ENCODE data around the gene SLC16A10. TPM values are rescaled to one million over a fixed set of nuclear protein-coding genes. Genes with fewer than 3 reads are reported as not detected.
A peak's percentile ranks its signal among the peaks of the same experiment; 100 is the strongest.

The SLC16A10 gene
- total and polyA plus RNA-seq, 2 of the 13 experiments (the other 11 are each of a cell fraction or from before 2014, with no cell fraction given): 8.2 to 20.1 TPM

DNA sequence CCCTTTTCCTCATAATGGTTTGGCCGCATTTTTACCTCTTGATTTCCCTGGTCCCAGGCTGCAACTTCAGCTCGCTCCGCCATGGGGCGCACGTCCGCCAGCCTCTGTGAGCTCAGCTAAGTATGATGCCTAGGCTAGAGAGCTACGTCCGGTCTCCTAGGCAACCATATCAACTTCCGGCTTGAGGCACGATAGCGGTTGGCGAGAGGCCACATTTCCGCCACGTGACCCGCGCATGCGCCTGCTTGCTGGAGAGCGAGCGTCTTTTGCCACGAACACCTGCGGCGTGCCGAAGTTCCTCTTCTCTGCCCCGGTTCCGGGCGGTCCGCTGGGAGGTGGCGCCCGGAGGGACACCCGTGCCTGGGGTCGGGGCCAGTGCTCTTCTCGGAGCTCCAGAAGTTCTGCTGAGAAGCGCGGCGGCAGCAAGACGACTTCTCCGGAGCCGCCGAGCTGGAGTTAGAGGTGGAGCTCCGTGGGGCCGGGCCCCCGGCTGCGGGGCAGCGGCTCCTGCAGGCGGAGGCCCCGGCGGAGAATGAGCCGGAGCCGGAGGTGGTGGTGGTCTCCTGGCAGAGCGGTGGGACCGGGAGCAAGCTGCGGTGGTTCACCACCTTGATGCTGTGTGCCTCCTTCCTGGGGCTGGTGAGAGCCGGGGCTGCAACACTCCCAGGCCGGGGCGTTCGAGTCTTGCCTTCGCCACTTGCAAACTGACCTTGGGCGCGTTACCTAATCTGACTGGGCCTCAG lies 172.0 kb downstream of the SLC16A10 start (continued):
- TF ChIP-seq, protein P1, sequence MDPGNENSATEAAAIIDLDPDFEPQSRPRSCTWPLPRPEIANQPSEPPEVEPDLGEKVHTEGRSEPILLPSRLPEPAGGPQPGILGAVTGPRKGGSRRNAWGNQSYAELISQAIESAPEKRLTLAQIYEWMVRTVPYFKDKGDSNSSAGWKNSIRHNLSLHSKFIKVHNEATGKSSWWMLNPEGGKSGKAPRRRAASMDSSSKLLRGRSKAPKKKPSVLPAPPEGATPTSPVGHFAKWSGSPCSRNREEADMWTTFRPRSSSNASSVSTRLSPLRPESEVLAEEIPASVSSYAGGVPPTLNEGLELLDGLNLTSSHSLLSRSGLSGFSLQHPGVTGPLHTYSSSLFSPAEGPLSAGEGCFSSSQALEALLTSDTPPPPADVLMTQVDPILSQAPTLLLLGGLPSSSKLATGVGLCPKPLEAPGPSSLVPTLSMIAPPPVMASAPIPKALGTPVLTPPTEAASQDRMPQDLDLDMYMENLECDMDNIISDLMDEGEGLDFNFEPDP (CRISPR knock-in tag; conservative IDR thresholded peaks at IDR 0.05): no peak
- TF ChIP-seq ZMYM3 (CRISPR knock-in tag; IDR thresholded peaks at IDR 0.05): peak; percentile 97
- TF ChIP-seq ZNF605 (CRISPR knock-in tag; IDR thresholded peaks at IDR 0.05): peak; percentile 97
- TF ChIP-seq TCF7 (IDR thresholded peaks at IDR 0.05; ENCODE audit: low read depth): no peak
- peak; percentile 50 for TF ChIP-seq CREM (IDR thresholded peaks at IDR 0.05)
- TF ChIP-seq CREM (CRISPR knock-in tag; IDR thresholded peaks at IDR 0.05): no peak
- no peak for TF ChIP-seq ZNF260 (CRISPR knock-in tag; IDR thresholded peaks at IDR 0.05; ENCODE audit: borderline replicate concordance, low read depth)
- TF ChIP-seq PHF21A (CRISPR knock-in tag; IDR thresholded peaks at IDR 0.05): peak; percentile 88
- peak; percentile 92 for TF ChIP-seq FOXJ3 (CRISPR knock-in tag; IDR thresholded peaks at IDR 0.05; ENCODE audit: borderline replicate concordance)
- no peak for TF ChIP-seq NFE2L2 (IDR thresholded peaks at IDR 0.05; ENCODE audit: low read length)
- peak; percentile 80; the same call in 1 of the 2 replicates for TF ChIP-seq ZBTB20 (CRISPR knock-in tag; IDR thresholded peaks at IDR 0.05; ENCODE audit: borderline replicate concordance, low read depth)
- TF ChIP-seq, protein P2, sequence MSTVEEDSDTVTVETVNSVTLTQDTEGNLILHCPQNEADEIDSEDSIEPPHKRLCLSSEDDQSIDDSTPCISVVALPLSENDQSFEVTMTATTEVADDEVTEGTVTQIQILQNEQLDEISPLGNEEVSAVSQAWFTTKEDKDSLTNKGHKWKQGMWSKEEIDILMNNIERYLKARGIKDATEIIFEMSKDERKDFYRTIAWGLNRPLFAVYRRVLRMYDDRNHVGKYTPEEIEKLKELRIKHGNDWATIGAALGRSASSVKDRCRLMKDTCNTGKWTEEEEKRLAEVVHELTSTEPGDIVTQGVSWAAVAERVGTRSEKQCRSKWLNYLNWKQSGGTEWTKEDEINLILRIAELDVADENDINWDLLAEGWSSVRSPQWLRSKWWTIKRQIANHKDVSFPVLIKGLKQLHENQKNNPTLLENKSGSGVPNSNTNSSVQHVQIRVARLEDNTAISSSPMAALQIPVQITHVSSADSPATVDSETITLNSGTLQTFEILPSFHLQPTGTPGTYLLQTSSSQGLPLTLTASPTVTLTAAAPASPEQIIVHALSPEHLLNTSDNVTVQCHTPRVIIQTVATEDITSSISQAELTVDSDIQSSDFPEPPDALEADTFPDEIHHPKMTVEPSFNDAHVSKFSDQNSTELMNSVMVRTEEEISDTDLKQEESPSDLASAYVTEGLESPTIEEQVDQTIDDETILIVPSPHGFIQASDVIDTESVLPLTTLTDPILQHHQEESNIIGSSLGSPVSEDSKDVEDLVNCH (CRISPR knock-in tag; IDR thresholded peaks at IDR 0.05): no peak
- TF ChIP-seq, protein P3, sequence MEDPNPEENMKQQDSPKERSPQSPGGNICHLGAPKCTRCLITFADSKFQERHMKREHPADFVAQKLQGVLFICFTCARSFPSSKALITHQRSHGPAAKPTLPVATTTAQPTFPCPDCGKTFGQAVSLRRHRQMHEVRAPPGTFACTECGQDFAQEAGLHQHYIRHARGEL (CRISPR knock-in tag; IDR thresholded peaks at IDR 0.05): peak; percentile 78; the same call in 1 of the 2 replicates
- TF ChIP-seq NFIB (CRISPR knock-in tag; IDR thresholded peaks at IDR 0.05; ENCODE audit: borderline replicate concordance): no peak
- TF ChIP-seq STAG1 (CRISPR knock-in tag; IDR thresholded peaks at IDR 0.05): peak; percentile 92
- no peak for TF ChIP-seq SP140L (CRISPR knock-in tag; IDR thresholded peaks at IDR 0.05; ENCODE audit: borderline replicate concordance)
- TF ChIP-seq ZNF484 (CRISPR knock-in tag; IDR thresholded peaks at IDR 0.05; ENCODE audit: borderline replicate concordance, low read depth): 0 out of 2 replicates have a peak, but pooled peaks have one; percentile 75
- no peak for TF ChIP-seq ZNF780A (CRISPR knock-in tag; IDR thresholded peaks at IDR 0.05)
- no peak for TF ChIP-seq KLF9 (CRISPR knock-in tag; IDR thresholded peaks at IDR 0.05; ENCODE audit: low read depth)
- no peak; the same call in 1 of the 2 replicates for TF ChIP-seq ZNF589 (CRISPR knock-in tag; conservative IDR thresholded peaks at IDR 0.05)
- TF ChIP-seq, protein P4, sequence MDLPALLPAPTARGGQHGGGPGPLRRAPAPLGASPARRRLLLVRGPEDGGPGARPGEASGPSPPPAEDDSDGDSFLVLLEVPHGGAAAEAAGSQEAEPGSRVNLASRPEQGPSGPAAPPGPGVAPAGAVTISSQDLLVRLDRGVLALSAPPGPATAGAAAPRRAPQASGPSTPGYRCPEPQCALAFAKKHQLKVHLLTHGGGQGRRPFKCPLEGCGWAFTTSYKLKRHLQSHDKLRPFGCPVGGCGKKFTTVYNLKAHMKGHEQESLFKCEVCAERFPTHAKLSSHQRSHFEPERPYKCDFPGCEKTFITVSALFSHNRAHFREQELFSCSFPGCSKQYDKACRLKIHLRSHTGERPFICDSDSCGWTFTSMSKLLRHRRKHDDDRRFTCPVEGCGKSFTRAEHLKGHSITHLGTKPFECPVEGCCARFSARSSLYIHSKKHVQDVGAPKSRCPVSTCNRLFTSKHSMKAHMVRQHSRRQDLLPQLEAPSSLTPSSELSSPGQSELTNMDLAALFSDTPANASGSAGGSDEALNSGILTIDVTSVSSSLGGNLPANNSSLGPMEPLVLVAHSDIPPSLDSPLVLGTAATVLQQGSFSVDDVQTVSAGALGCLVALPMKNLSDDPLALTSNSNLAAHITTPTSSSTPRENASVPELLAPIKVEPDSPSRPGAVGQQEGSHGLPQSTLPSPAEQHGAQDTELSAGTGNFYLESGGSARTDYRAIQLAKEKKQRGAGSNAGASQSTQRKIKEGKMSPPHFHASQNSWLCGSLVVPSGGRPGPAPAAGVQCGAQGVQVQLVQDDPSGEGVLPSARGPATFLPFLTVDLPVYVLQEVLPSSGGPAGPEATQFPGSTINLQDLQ (CRISPR knock-in tag; IDR thresholded peaks at IDR 0.05): peak; percentile 21; the same call in 1 of the 2 replicates
- TF ChIP-seq SNRNP70 (IDR thresholded peaks at IDR 0.05; ENCODE audit: low read depth, low read length): no peak
- no peak for TF ChIP-seq LCORL (IDR thresholded peaks at IDR 0.05)
- TF ChIP-seq LCORL (CRISPR knock-in tag; IDR thresholded peaks at IDR 0.05): peak; percentile 85
- TF ChIP-seq MIXL1 (CRISPR knock-in tag; IDR thresholded peaks at IDR 0.05): peak; percentile 71
